GM23338 (cell line): ENCODE results near the gene CST9L. TPM values are rescaled to one million over a fixed set of nuclear protein-coding genes. Genes with fewer than 3 reads are reported as not detected.

Experiments used
- ATAC-seq: fragments of 200-7000 bp; cut with Tn5 transposase; 3 replicates; pipeline ENCODE4 v1.9.1; 2020
- DNase-seq: peaks from one replicate; pipeline ENCODE4 v3.0.0-alpha.2; 2015; ENCODE audit warnings: low spot score
- H2AFZ ChIP-seq: fragments of 200-600 bp; sonication (generic); 2 replicates; pipeline ENCODE4 v1.8.0; 2016; ENCODE audit warnings: antibody characterized with exemption, mild to moderate bottlenecking, moderate library complexity
- H3F3A ChIP-seq: fragments of 200-600 bp; sonication (generic); replicated peaks from 2 replicates; pipeline ENCODE4 v1.8.0; 2017; ENCODE audit warnings: antibody characterized with exemption, mixed run types, low read depth
- H3K27ac ChIP-seq: fragments of 200-600 bp; sonication (generic); 2 replicates; pipeline ENCODE4 v1.6.1; 2016; ENCODE audit warnings: low read depth
- H3K27me3 ChIP-seq: fragments of 200-600 bp; sonication (generic); 2 replicates; pipeline ENCODE4 v1.8.0; 2016; ENCODE audit warnings: mild to moderate bottlenecking, mixed run types, moderate library complexity; ENCODE audit not compliant: insufficient read depth
- H3K36me3 ChIP-seq: fragments of 200-600 bp; sonication (generic); 2 replicates; pipeline ENCODE4 v1.8.0; 2016; ENCODE audit warnings: mild to moderate bottlenecking; ENCODE audit not compliant: insufficient read depth
- H3K4me1 ChIP-seq: fragments of 200-600 bp; sonication (generic); 2 replicates; pipeline ENCODE4 v1.8.0; 2016; ENCODE audit warnings: mild to moderate bottlenecking, moderate library complexity; ENCODE audit not compliant: insufficient read depth
- H3K4me2 ChIP-seq: fragments of 200-600 bp; sonication (generic); 2 replicates; pipeline ENCODE4 v1.7.1; 2017; ENCODE audit warnings: mixed run types
- H3K4me3 ChIP-seq: fragments of 200-600 bp; sonication (generic); 2 replicates; pipeline ENCODE4 v1.6.1; 2016; ENCODE audit warnings: mixed run types
- H3K79me2 ChIP-seq: fragments of 200-600 bp; sonication (generic); replicated peaks from 2 replicates; pipeline ENCODE4 v1.8.0; 2017; ENCODE audit warnings: mild to moderate bottlenecking; ENCODE audit not compliant: insufficient read depth
- H3K9me2 ChIP-seq: fragments of 200-600 bp; sonication (generic); 2 replicates; pipeline ENCODE4 v1.8.0; 2017; ENCODE audit not compliant: insufficient read depth
- H4K20me1 ChIP-seq: fragments of 200-600 bp; sonication (generic); replicated peaks from 2 replicates; pipeline ENCODE4 v1.8.0; 2017; ENCODE audit warnings: mild to moderate bottlenecking; ENCODE audit not compliant: insufficient read depth
- H3K27ac Mint-ChIP-seq: 2 replicates; pipeline ENCODE4 v1.8.0; 2020; ENCODE audit warnings: inconsistent platforms, mild to moderate bottlenecking, moderate library complexity, mixed read lengths
- H3K27me3 Mint-ChIP-seq: 3 replicates; pipeline ENCODE4 v1.8.0; 2022; ENCODE audit warnings: low read depth, mild to moderate bottlenecking, moderate library complexity, mixed read lengths, inconsistent platforms; ENCODE audit not compliant: insufficient read depth, poor library complexity
- H3K36me3 Mint-ChIP-seq: 3 replicates; pipeline ENCODE4 v1.8.0; 2021; ENCODE audit warnings: low read depth, mild to moderate bottlenecking, inconsistent platforms, moderate library complexity, mixed read lengths
- H3K4me1 Mint-ChIP-seq: 3 replicates; pipeline ENCODE4 v1.8.0; 2020; ENCODE audit warnings: mild to moderate bottlenecking, inconsistent platforms, mixed read lengths
- H3K4me3 Mint-ChIP-seq: 3 replicates; pipeline ENCODE4 v1.8.0; 2021; ENCODE audit warnings: moderate library complexity, mild to moderate bottlenecking, inconsistent platforms, mixed read lengths
- H3K9me3 Mint-ChIP-seq: 3 replicates; pipeline ENCODE4 v1.8.0; 2020; ENCODE audit warnings: moderate library complexity, mild to moderate bottlenecking, inconsistent platforms, mixed read lengths
- CTCF ChIP-seq, 2 experiments: fragments of 200-600 bp in 1 of 2; sonication (generic) in 1 of 2; conservative IDR thresholded peaks; 2 replicates each; pipeline versions ENCODE4 v1.5.1 to v1.6.1; 2016 to 2017; ENCODE audit warnings: antibody characterized with exemption in 2 of 2, low read depth in 2 of 2, mild to moderate bottlenecking in 2 of 2, moderate library complexity in 1 of 2
- ETS1 ChIP-seq: IDR thresholded peaks from 2 replicates; pipeline ENCODE4 v1.6.1; 2016; ENCODE audit warnings: antibody characterized with exemption
- EZH2phosphoT487 ChIP-seq: fragments of 200-600 bp; sonication (generic); IDR thresholded peaks from one replicate; pipeline ENCODE4 v1.8.1; 2018; ENCODE audit warnings: antibody characterized with exemption; ENCODE audit not compliant: unreplicated experiment
- JUNB ChIP-seq: IDR thresholded peaks from one replicate; pipeline ENCODE4 v1.6.1; 2016; ENCODE audit warnings: antibody characterized with exemption; ENCODE audit not compliant: unreplicated experiment
- NANOG ChIP-seq: IDR thresholded peaks from 2 replicates; pipeline ENCODE4 v1.6.1; 2016; ENCODE audit warnings: antibody characterized with exemption, borderline replicate concordance
- POLR2AphosphoS5 ChIP-seq: IDR thresholded peaks from 2 replicates; pipeline ENCODE4 v1.6.1; 2016; ENCODE audit warnings: antibody characterized with exemption, low read depth
- STAT1 ChIP-seq: IDR thresholded peaks from one replicate; pipeline ENCODE4 v1.6.1; 2016; ENCODE audit warnings: antibody characterized with exemption; ENCODE audit not compliant: unreplicated experiment
- ZNF114 ChIP-seq: fragments of 250-450 bp; sonication (Bioruptor Pico); IDR thresholded peaks from 2 replicates; pipeline ENCODE4 v1.5.0; 2020; ENCODE audit warnings: mild to moderate bottlenecking, moderate library complexity
- ZNF462 ChIP-seq: fragments of 250-450 bp; sonication (Bioruptor Pico); IDR thresholded peaks from 2 replicates; pipeline ENCODE4 v1.5.0; 2020; ENCODE audit warnings: mild to moderate bottlenecking, moderate library complexity
- polyA plus RNA-seq: library from polyadenylated mRNA; unstranded; fragments of >200 nt; fragmentation: Nextera tagmentation; extraction: Ambion mirVana; gene quantifications from 2 replicates; pipeline ENCODE4 v1.2.1, GENCODE V29; 2016
- total RNA-seq: library from RNA; depleted of rRNA; stranded (reverse); fragments of >200 nt; shearing (Covaris generic); gene quantifications from 2 replicates; pipeline ENCODE4 v1.2.3, GENCODE V29; 2014

The CST9L gene
- total and polyA plus RNA-seq, 2 experiments from 2014 or later: not detected

- no peak for TF ChIP-seq ETS1
- H3K9me2 ChIP-seq: peaks cover 5% of the 10 kb centered on the region
- no peak for ATAC-seq
- no peaks in the 10 kb centered on the region for H3K36me3 ChIP-seq
- no peak for DNase-seq
- H3K27ac ChIP-seq: no peak overlapping the region
- H2AFZ ChIP-seq: no peak overlapping the region
- no peaks in the 10 kb centered on the region for H4K20me1 ChIP-seq
- H3K79me2 ChIP-seq: no peaks in the 10 kb centered on the region
- H3K27ac Mint-ChIP-seq: no peak overlapping the region
- no peaks in the 10 kb centered on the region for H3K27me3 Mint-ChIP-seq
- no peak overlapping the region for H3K4me2 ChIP-seq
- H3K27me3 ChIP-seq: no peaks in the 10 kb centered on the region
- H3K9me3 Mint-ChIP-seq: no peaks in the 10 kb centered on the region
- H3K36me3 Mint-ChIP-seq: no peaks in the 10 kb centered on the region
- no peak overlapping the region for H3K4me3 ChIP-seq
- peaks cover 2% of the 10 kb centered on the region; the same call in 1 of the 3 replicates for H3K4me1 Mint-ChIP-seq
- 0 out of 2 replicates have a peak, but pooled peaks cover 6% of the 10 kb centered on the region for H3K4me1 ChIP-seq
- H3F3A ChIP-seq: no peaks in the 10 kb centered on the region
- no peak overlapping the region for H3K4me3 Mint-ChIP-seq
These were observed 30.2 kb upstream of the CST9L start for GRCh38 chr20:23598481-23598880.

GRCh38 chr20:23596579-23597250 lies 28.4 kb upstream of the CST9L start:
- H3K27ac ChIP-seq: no peak overlapping the region
- H3K36me3 Mint-ChIP-seq: no peaks in the 10 kb centered on the region
- no peak overlapping the region for H3K4me3 ChIP-seq
- H3K36me3 ChIP-seq: no peaks in the 10 kb centered on the region
- H3F3A ChIP-seq: no peaks in the 10 kb centered on the region
- no peaks in the 10 kb centered on the region for H4K20me1 ChIP-seq
- no peaks in the 10 kb centered on the region for H3K79me2 ChIP-seq
- no peak for DNase-seq
- H3K27me3 ChIP-seq: no peaks in the 10 kb centered on the region
- peaks cover 2% of the 10 kb centered on the region; the same call in 1 of the 3 replicates for H3K4me1 Mint-ChIP-seq
- peaks cover 5% of the 10 kb centered on the region; the same call in 1 of the 2 replicates for H3K9me2 ChIP-seq
- H3K4me1 ChIP-seq: 0 out of 2 replicates have a peak, but pooled peaks cover 6% of the 10 kb centered on the region
- no peak overlapping the region for H3K4me2 ChIP-seq
- no peak overlapping the region for H3K27ac Mint-ChIP-seq
- no peaks in the 10 kb centered on the region for H3K9me3 Mint-ChIP-seq
- no peak overlapping the region for H3K4me3 Mint-ChIP-seq
- H2AFZ ChIP-seq: no peak overlapping the region
- no peak for ATAC-seq
- no peaks in the 10 kb centered on the region for H3K27me3 Mint-ChIP-seq
- TF ChIP-seq CTCF (conservative IDR thresholded peaks at IDR 0.05; ENCODE audit: low read depth in 2 of 2) (no peak), POLR2AphosphoS5 (no peak), ETS1 (no peak), JUNB (no peak), STAT1 (no peak), EZH2phosphoT487 (no peak), ZNF462 (CRISPR knock-in tag) (no peak), NANOG (no peak), ZNF114 (CRISPR knock-in tag) (no peak)
